PC-3 (cell line): Measurements from ENCODE around the gene LRRC74A. TPM values are rescaled to one million over a fixed set of nuclear protein-coding genes. Genes with fewer than 3 reads are reported as not detected.

Source experiments
- ATAC-seq: fragments of 200-7000 bp; cut with Tn5 transposase; 2 replicates; pipeline ENCODE4 v1.9.1; 2020; ENCODE audit warnings: mild to moderate bottlenecking, moderate library complexity
- BruUV-seq: library from RNA; stranded (reverse); fragments of 400-500 nt; replicated peaks from 2 replicates; lab custom pipeline; 2021; lab: Mats Ljungman, UMichigan
- CTCF ChIA-PET: fragments of 300-600 bp; sonication (Branson Sonifier 250); formaldehyde crosslinking; loops from one replicate; lab custom pipeline; 2022; ENCODE audit warnings: antibody characterized with exemption; lab: Charles Lee
- POLR2A ChIA-PET: fragments of 300-600 bp; sonication (Branson Sonifier 250); formaldehyde crosslinking; loops from one replicate; lab custom pipeline; 2022; ENCODE audit warnings: antibody characterized with exemption; ENCODE audit not compliant: unreplicated experiment; lab: Charles Lee
- DNase-seq: peaks from one replicate; pipeline ENCODE4 v3.0.0-alpha.2; 2015
- H2AFZ ChIP-seq: fragments of 300-600 bp; sonication (generic); 2 replicates; pipeline ENCODE4 v1.6.0; 2016; ENCODE audit warnings: antibody characterized with exemption, low read length
- H3F3A ChIP-seq: fragments of 300-600 bp; sonication (generic); one replicate; pipeline ENCODE4 v1.6.0; 2017; ENCODE audit warnings: antibody characterized with exemption, low read length, control low read depth, mild to moderate bottlenecking; ENCODE audit not compliant: unreplicated experiment
- H3K27ac ChIP-seq: fragments of 300-600 bp; sonication (generic); 2 replicates; pipeline ENCODE4 v1.5.1; 2016; ENCODE audit warnings: mild to moderate bottlenecking, low read length
- H3K27me3 ChIP-seq: fragments of 300-600 bp; sonication (generic); 2 replicates; pipeline ENCODE4 v1.6.1; 2016; ENCODE audit warnings: low read length, mixed read lengths
- H3K36me3 ChIP-seq: fragments of 300-600 bp; sonication (generic); 2 replicates; pipeline ENCODE4 v1.6.1; 2016; ENCODE audit warnings: low read depth, mixed run types, low read length, mixed read lengths
- H3K4me1 ChIP-seq: fragments of 300-600 bp; sonication (generic); 2 replicates; pipeline ENCODE4 v1.5.1; 2016; ENCODE audit warnings: low read length; ENCODE audit not compliant: insufficient read depth
- H3K4me2 ChIP-seq: fragments of 300-600 bp; sonication (generic); 2 replicates; pipeline ENCODE4 v1.6.0; 2016; ENCODE audit warnings: low read length
- H3K4me3 ChIP-seq: fragments of 300-600 bp; sonication (generic); 2 replicates; pipeline ENCODE4 v1.5.1; 2016; ENCODE audit warnings: mild to moderate bottlenecking, low read length, mixed read lengths
- H3K79me2 ChIP-seq: fragments of 300-600 bp; sonication (generic); 2 replicates; pipeline ENCODE4 v1.6.1; 2017; ENCODE audit warnings: low read length, mixed read lengths
- H3K9ac ChIP-seq: fragments of 300-600 bp; sonication (generic); 2 replicates; pipeline ENCODE4 v1.6.0; 2016; ENCODE audit warnings: mild to moderate bottlenecking, low read length
- H3K9me2 ChIP-seq: fragments of 300-600 bp; sonication (generic); replicated peaks from 2 replicates; pipeline ENCODE4 v1.6.1; 2016; ENCODE audit warnings: mixed run types, low read length, mixed read lengths
- H3K9me3 ChIP-seq: fragments of 300-600 bp; sonication (generic); 2 replicates; pipeline ENCODE4 v1.6.1; 2016; ENCODE audit warnings: low read length, mixed read lengths
- H4K20me1 ChIP-seq: fragments of 300-600 bp; sonication (generic); 2 replicates; pipeline ENCODE4 v1.6.1; 2016; ENCODE audit warnings: low read length, mixed read lengths
- EZH2 ChIP-seq: fragments of 300-600 bp; sonication (generic); IDR thresholded peaks from one replicate; pipeline ENCODE4 v1.6.1; 2017; ENCODE audit warnings: antibody characterized with exemption, mild to moderate bottlenecking, low read length; ENCODE audit not compliant: unreplicated experiment
- EZH2phosphoT487 ChIP-seq: fragments of 300-600 bp; sonication (generic); IDR thresholded peaks from 2 replicates; pipeline ENCODE4 v1.6.1; 2018; ENCODE audit warnings: mild to moderate bottlenecking, antibody characterized with exemption, low read length, borderline replicate concordance
- intact Hi-C: fragments of 100-400 bp; cut with micrococcal nuclease; formaldehyde crosslinking; loops from 2 replicates; pipeline ENCODE4 v1.9.0; 2023
- total RNA-seq: library from RNA; depleted of rRNA; stranded (reverse); fragments of >200 nt; gene quantifications from 2 replicates; pipeline ENCODE4 v1.2.3, GENCODE V29; 2014; rRNA removed
- TF ChIP-seq, protein P1 (sequence below): fragments of 300-600 bp; sonication (generic); conservative IDR thresholded peaks from 2 replicates; pipeline ENCODE4 v1.5.1; 2017; ENCODE audit warnings: antibody characterized with exemption, low read depth, mild to moderate bottlenecking, low read length

The LRRC74A gene
- total RNA-seq, 1 experiment from 2014 or later: not detected

DNA sequence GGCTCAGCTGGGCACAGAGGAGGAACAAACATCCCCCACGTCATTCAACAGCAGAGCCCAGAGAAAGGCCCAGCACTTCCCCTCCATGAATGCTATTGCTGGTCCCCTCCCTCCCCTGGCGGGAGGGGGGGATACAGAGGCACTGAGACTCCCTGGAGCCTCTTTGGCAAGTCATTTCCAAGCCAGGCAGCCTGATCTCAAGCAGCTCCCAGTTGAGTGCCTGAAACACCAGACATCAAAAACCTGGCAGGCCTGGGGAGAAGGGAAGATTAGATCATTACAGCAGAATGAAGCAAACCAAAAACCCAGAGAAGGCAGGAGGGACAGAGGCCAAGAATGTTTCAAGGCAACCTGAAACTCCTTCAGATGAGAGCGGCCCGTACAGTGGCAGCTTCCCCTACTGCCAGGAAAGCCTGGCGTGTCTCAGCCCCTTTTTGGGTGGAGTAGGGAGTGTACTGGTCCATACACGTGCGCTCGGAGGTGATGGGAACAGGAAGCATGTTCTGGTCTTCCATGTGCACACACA, 92.1 kb downstream of the LRRC74A start:
- Histone ChIP-seq H3F3A (peaks cover 6% of the 10 kb centered on the region), H3K4me3 (peak overlapping the region; percentile 18; the same call in 1 of the 2 replicates), H2AFZ (peak overlapping the region; percentile 58), H3K9ac (peak overlapping the region; percentile 80), H3K27ac (peak overlapping the region; percentile 97), H3K79me2 (no peaks in the 10 kb centered on the region), H3K4me1 (peaks cover 66% of the 10 kb centered on the region), H3K27me3 (no peaks in the 10 kb centered on the region), H3K9me2 (no peaks in the 10 kb centered on the region), H3K36me3 (no peaks in the 10 kb centered on the region), H3K9me3 (no peaks in the 10 kb centered on the region), H4K20me1 (no peaks in the 10 kb centered on the region), H3K4me2 (peak overlapping the region; percentile 74)
- ATAC-seq: peak; percentile 43
- CTCF ChIA-PET: interaction anchor here (0.5 to 3.1 kb wide), 7 partner anchors 28 to 940 kb away, joined by 3 to 10 read pairs (median 4); no protein-coding TSS in a partner anchor
- intact Hi-C loops: loop anchor here (1.0 to 2.0 kb wide), 4 partner anchors 38 to 152 kb away; no protein-coding TSS in a partner anchor
- DNase-seq: no peak
- BruUV-seq: TSS peak; percentile 26
- no peak for TF ChIP-seq EZH2
- POLR2A ChIA-PET: interaction anchor here (0.6 kb wide), 2 partner anchors 43 to 109 kb away, joined by 3 to 4 read pairs; no protein-coding TSS in a partner anchor

DNA sequence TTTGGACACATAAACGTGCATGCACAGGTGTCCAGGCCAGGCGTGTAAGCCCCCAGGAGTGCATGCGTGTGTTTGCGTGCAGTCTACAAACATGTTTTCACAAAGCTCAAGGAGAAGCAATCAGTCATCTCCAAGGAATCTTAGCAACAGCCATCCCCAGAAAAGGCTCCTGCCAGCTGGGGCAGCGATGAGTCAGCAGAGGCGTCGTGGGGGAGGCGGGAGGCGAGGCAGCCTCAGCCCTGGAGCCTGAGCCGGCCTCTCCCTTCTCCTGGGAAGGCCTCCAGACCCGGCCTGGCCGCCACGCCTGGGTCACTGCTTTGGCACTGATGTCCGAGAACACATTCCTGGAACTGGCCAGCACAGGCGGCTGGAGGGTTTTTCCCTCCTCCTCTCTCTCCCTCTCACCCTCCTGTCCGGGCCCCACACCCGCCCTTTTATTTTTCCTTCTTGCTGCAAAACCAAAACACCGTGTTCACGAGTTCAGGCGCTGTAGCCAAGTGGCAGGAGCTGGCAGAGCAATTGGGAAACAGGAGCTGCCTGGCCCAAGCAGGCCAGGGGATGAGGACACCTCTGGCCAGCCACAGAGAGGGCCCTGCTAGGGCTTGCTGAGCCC, 92.7 kb downstream of the LRRC74A start:
- no peaks in the 10 kb centered on the region for H3K9me3 ChIP-seq
- ChIA-PET POLR2A (interaction anchor here (0.6 to 1.4 kb wide), 7 partner anchors 29 to 145 kb away, joined by 3 to 6 read pairs (median 5); no protein-coding TSS in a partner anchor), CTCF (interaction anchor here (1.3 to 3.1 kb wide), 5 partner anchors 29 to 152 kb away, joined by 3 to 10 read pairs (median 4); no protein-coding TSS in a partner anchor)
- peak overlapping the region; percentile 63 for H2AFZ ChIP-seq
- no peaks in the 10 kb centered on the region for H3K36me3 ChIP-seq
- H3K27ac ChIP-seq: peak overlapping the region; percentile 97
- peaks cover 6% of the 10 kb centered on the region for H3F3A ChIP-seq
- TF ChIP-seq EZH2phosphoT487 (no peak), EZH2 (no peak)
- TF ChIP-seq, protein P1, sequence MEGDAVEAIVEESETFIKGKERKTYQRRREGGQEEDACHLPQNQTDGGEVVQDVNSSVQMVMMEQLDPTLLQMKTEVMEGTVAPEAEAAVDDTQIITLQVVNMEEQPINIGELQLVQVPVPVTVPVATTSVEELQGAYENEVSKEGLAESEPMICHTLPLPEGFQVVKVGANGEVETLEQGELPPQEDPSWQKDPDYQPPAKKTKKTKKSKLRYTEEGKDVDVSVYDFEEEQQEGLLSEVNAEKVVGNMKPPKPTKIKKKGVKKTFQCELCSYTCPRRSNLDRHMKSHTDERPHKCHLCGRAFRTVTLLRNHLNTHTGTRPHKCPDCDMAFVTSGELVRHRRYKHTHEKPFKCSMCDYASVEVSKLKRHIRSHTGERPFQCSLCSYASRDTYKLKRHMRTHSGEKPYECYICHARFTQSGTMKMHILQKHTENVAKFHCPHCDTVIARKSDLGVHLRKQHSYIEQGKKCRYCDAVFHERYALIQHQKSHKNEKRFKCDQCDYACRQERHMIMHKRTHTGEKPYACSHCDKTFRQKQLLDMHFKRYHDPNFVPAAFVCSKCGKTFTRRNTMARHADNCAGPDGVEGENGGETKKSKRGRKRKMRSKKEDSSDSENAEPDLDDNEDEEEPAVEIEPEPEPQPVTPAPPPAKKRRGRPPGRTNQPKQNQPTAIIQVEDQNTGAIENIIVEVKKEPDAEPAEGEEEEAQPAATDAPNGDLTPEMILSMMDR: 0 out of 2 replicates have a peak, but pooled peaks have one; percentile 8
- H4K20me1 ChIP-seq: no peaks in the 10 kb centered on the region
- H3K27me3 ChIP-seq: no peaks in the 10 kb centered on the region
- DNase-seq (peak; percentile 96), ATAC-seq (peak; percentile 73)
- BruUV-seq: no TSS peak
- H3K9ac ChIP-seq: peak overlapping the region; percentile 80
- intact Hi-C loops: loop anchor here (1.0 to 2.0 kb wide), 5 partner anchors 28 to 151 kb away; no protein-coding TSS in a partner anchor
- peak overlapping the region; percentile 28; the same call in 1 of the 2 replicates for H3K4me3 ChIP-seq
- H3K4me2 ChIP-seq: peak overlapping the region; percentile 74
- no peaks in the 10 kb centered on the region for H3K9me2 ChIP-seq
- peaks cover 60% of the 10 kb centered on the region for H3K4me1 ChIP-seq
- no peaks in the 10 kb centered on the region for H3K79me2 ChIP-seq

Other genes starting within 250 kb of the LRRC74A start
- 1.3 and 1.8 TPM in 2 replicates for gene VASH1, start 64.9 kb upstream of the LRRC74A start, total RNA-seq
- gene ANGEL1, start 13.5 kb upstream of the LRRC74A start, total RNA-seq: 9.2 and 12.4 TPM in 2 replicates
- 113 and 146 TPM in 2 replicates for gene IRF2BPL, start 202.3 kb downstream of the LRRC74A start, total RNA-seq